NT2/D1 (cell line): ENCODE results near the gene KAT6B.

Source experiments
- YY1 ChIP-seq: IDR thresholded peaks from 2 replicates; pipeline ENCODE4 v1.6.1; 2011; ENCODE audit not compliant: insufficient read length, insufficient read depth
- ZNF274 ChIP-seq: IDR thresholded peaks from 2 replicates; pipeline ENCODE4 v1.6.1; 2011; ENCODE audit warnings: mild to moderate bottlenecking, low read depth, low read length

DNA sequence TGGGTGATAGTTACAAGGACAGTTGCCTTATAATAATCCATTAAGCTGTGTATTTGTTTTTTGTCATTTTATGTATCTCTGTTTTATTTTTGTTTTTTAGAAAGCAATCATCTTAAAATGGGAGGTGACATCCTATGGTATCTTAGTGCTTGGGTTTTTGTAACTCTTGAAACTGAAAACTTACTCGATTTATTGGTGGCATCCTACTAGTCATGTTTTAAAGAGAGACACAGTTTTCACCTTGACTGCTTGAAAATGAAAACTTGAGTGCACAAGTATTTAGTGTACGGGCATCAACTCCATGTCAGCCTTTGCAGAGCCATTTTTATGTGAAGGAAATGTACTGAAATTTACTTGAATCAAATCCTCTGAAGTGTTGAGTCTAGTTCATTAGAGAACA, 181.2 kb downstream of the KAT6B start:
- TF ChIP-seq YY1 (no peak), ZNF274 (no peak)
